Measurements from ENCODE around the gene KLK4. TPM values are rescaled to one million over a fixed set of nuclear protein-coding genes. Genes with fewer than 3 reads are reported as not detected.

KLK4 gene
- total and polyA plus RNA-seq, 8 donors, result not detected

- intact Hi-C loops (cut with DNase I; ENCODE audit: low total_unique reads), result no loop called here
- no peak for TF ChIP-seq POLR2A (IDR thresholded peaks at IDR 0.05)
- TF ChIP-seq POLR2AphosphoS5 (IDR thresholded peaks at IDR 0.05), result no peak
- no peaks in the 10 kb centered on the region for H3K9me3 ChIP-seq
- no peak for DNase-seq
- peaks cover 0 to 81% (median 14%) of the 10 kb centered on the region in 3 donors for H3K27me3 ChIP-seq
- WGBS, 5 donors, result 45 to 56% (median 51%) methylated on average over 5 of the region's 5 CpGs
- no peak overlapping the region for H3K4me3 ChIP-seq
- no peaks in the 10 kb centered on the region for H3K36me3 ChIP-seq
- H3K27ac ChIP-seq, result no peak overlapping the region
- H3K4me1 ChIP-seq, result no peaks in the 10 kb centered on the region
Observed at GRCh38 chr19:50878851-50879250, 32.3 kb downstream of the KLK4 start.

- Histone ChIP-seq H3K36me3 (no peaks in the 10 kb centered on the region), H3K4me1 (no peaks in the 10 kb centered on the region), H3K9me3 (no peaks in the 10 kb centered on the region), H3K27me3 (peaks cover 0 to 85% (median 19%) of the 10 kb centered on the region in 3 donors), H3K27ac (no peak overlapping the region), H3K4me3 (no peak overlapping the region)
- TF ChIP-seq CTCF (IDR thresholded peaks at IDR 0.05), result no peak
- intact Hi-C loops (cut with DNase I; ENCODE audit: low total_unique reads), result no loop called here
- WGBS, 5 donors, result 10 to 23% (median 13%) methylated on average over 8 of the region's 8 CpGs
- DNase-seq, result no peak
Observed at GRCh38 chr19:50877338-50877737, 33.9 kb downstream of the KLK4 start.

GRCh38 chr19:50876456-50876855 is 34.7 kb downstream of the KLK4 start:
- peaks cover 0 to 89% (median 19%) of the 10 kb centered on the region in 3 donors for H3K27me3 ChIP-seq
- TF ChIP-seq POLR2AphosphoS5 (IDR thresholded peaks at IDR 0.05), result no peak
- TF ChIP-seq POLR2A (IDR thresholded peaks at IDR 0.05), result no peak
- TF ChIP-seq CTCF (IDR thresholded peaks at IDR 0.05), result no peak
- no peak for TF ChIP-seq EP300 (IDR thresholded peaks at IDR 0.05)
- H3K4me1 ChIP-seq, result no peaks in the 10 kb centered on the region
- H3K27ac ChIP-seq, result no peak overlapping the region
- H3K4me3 ChIP-seq, result no peak overlapping the region
- DNase-seq, result no peak
- no peaks in the 10 kb centered on the region for H3K9me3 ChIP-seq
- intact Hi-C loops (cut with DNase I; ENCODE audit: low total_unique reads), result no loop called here
- no peaks in the 10 kb centered on the region for H3K36me3 ChIP-seq
- WGBS, 5 donors, result 44 to 75% (median 67%) methylated on average over 4 to 7 of the region's 7 CpGs

GRCh38 chr19:50875795-50876422 is 35.3 kb downstream of the KLK4 start:
- Histone ChIP-seq H3K36me3 (no peaks in the 10 kb centered on the region), H3K27ac (no peak overlapping the region), H3K4me1 (no peaks in the 10 kb centered on the region), H3K9me3 (no peaks in the 10 kb centered on the region), H3K4me3 (no peak overlapping the region), H3K27me3 (peaks cover 0 to 88% (median 19%) of the 10 kb centered on the region in 3 donors)
- intact Hi-C loops (cut with DNase I; ENCODE audit: low total_unique reads), result no loop called here
- no peak for DNase-seq
- WGBS, 5 donors, result 28 to 43% (median 35%) methylated on average over 7 to 9 of the region's 9 CpGs
- TF ChIP-seq POLR2AphosphoS5 (IDR thresholded peaks at IDR 0.05) (no peak), EP300 (IDR thresholded peaks at IDR 0.05) (no peak), CTCF (IDR thresholded peaks at IDR 0.05) (no peak), POLR2A (IDR thresholded peaks at IDR 0.05) (no peak)

- H3K4me1 ChIP-seq, result no peaks in the 10 kb centered on the region
- no peak overlapping the region for H3K27ac ChIP-seq
- H3K9me3 ChIP-seq, result no peaks in the 10 kb centered on the region
- WGBS, 5 donors, result 61 to 74% (median 65%) methylated on average over 5 of the region's 5 CpGs
- intact Hi-C loops (cut with DNase I; ENCODE audit: low total_unique reads), result no loop called here
- peaks cover 0 to 88% (median 28%) of the 10 kb centered on the region in 3 donors for H3K27me3 ChIP-seq
- no peak for DNase-seq
- no peak overlapping the region for H3K4me3 ChIP-seq
- no peaks in the 10 kb centered on the region for H3K36me3 ChIP-seq
- no peak for TF ChIP-seq POLR2AphosphoS5 (IDR thresholded peaks at IDR 0.05)
- TF ChIP-seq POLR2A (IDR thresholded peaks at IDR 0.05), result no peak
- TF ChIP-seq EP300 (IDR thresholded peaks at IDR 0.05), result no peak
- TF ChIP-seq CTCF (IDR thresholded peaks at IDR 0.05), result no peak
Observed at GRCh38 chr19:50874211-50874610, 37.0 kb downstream of the KLK4 start.
